ENCODE data around the gene TPP2.

TPP2 gene

DNA sequence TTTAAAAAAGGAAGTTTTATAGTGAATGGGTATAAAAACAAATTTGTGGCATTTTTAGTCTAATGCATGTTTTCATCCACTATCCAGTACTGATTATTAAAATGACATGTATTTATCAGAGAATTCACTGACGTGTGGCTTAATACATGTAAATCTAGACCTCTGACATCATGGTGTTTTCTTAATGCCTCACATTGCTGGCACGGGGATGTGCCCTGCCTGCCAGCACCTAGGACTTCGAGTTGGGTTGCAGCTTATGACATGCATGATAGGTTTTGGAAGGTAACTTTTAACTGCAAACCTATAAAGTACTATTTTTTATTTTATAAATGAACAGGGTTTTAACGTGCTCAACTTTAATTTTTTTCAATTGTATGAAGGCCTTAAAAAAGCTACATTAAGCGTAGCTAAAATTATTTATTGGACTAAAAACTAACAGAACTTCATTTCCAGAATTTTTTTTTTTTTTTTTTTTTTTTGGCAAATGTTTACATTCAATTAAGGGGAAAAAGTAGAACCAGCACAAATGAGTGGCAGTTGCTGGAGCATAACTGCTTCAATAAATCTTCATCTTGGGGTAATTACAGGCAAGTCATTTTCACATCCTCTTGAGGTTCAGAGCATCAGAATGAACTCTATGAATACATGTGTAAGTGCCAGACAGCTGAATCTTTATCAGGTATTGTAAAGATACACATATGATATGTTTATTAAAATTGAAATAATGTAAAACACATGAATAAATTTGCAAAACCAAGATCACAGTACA, 81.7 kb downstream of the TPP2 start:
- Histone ChIP-seq H2AK5ac (ENCODE audit: low read depth, low read length) (no peak overlapping the region), H3K4ac (ENCODE audit: low read length) (no peak overlapping the region), H3K14ac (ENCODE audit: low read length) (no peak overlapping the region), H4K91ac (ENCODE audit: low read depth, low read length, poor library complexity) (no peak overlapping the region), H2AFZ (ENCODE audit: low read length) (no peak overlapping the region), H3K9ac (ENCODE audit: low read depth, low read length, poor library complexity) (no peak overlapping the region), H3K4me3 (ENCODE audit: low read length in 2 of 2) (no peak overlapping the region), H2BK5ac (ENCODE audit: low read length) (no peak overlapping the region), H2BK15ac (ENCODE audit: low read length) (no peak overlapping the region), H3K23ac (ENCODE audit: low read depth, low read length, poor library complexity) (no peak overlapping the region), H3K9me3 (replicated peaks in 1 of 2; ENCODE audit: control insufficient read depth in 2 of 2, insufficient read depth in 1 of 2, low read depth in 1 of 2, low read length in 2 of 2) (no peaks in the 10 kb centered on the region), H2BK12ac (ENCODE audit: low read length) (no peak overlapping the region), H2BK120ac (ENCODE audit: low read depth, low read length) (no peak overlapping the region), H3K27me3 (ENCODE audit: control insufficient read depth in 3 of 3, insufficient read depth in 3 of 3, low read depth in 1 of 3, low read length in 3 of 3) (no peaks in the 10 kb centered on the region), H3K18ac (ENCODE audit: low read length) (no peak overlapping the region), H3K4me2 (ENCODE audit: insufficient read depth, low read length, poor library complexity, severe bottlenecking) (no peak overlapping the region), H4K8ac (ENCODE audit: low read depth, low read length) (no peak overlapping the region), H3K36me3 (replicated peaks in 1 of 2; ENCODE audit: control insufficient read depth in 2 of 2, insufficient read depth in 2 of 2, low read length in 2 of 2) (peaks cover 12 to 68% of the 10 kb centered on the region in 2 donors), H3K79me1 (ENCODE audit: low read depth, low read length) (no peaks in the 10 kb centered on the region), H3K4me1 (ENCODE audit: control insufficient read depth in 2 of 2, insufficient read depth in 1 of 2, low read depth in 1 of 2, low read length in 2 of 2) (no peaks in the 10 kb centered on the region), H3K27ac (replicated peaks; ENCODE audit: low read length) (no peak overlapping the region)
- no peak for DNase-seq (ENCODE audit: low spot score)
- WGBS, 2 donors (ENCODE audit: extremely low coverage in 2 of 2, insufficient read length in 2 of 2, insufficient replicate concordance in 1 of 2): no CpG with 5 or more reads among the region's 5 CpGs

DNA sequence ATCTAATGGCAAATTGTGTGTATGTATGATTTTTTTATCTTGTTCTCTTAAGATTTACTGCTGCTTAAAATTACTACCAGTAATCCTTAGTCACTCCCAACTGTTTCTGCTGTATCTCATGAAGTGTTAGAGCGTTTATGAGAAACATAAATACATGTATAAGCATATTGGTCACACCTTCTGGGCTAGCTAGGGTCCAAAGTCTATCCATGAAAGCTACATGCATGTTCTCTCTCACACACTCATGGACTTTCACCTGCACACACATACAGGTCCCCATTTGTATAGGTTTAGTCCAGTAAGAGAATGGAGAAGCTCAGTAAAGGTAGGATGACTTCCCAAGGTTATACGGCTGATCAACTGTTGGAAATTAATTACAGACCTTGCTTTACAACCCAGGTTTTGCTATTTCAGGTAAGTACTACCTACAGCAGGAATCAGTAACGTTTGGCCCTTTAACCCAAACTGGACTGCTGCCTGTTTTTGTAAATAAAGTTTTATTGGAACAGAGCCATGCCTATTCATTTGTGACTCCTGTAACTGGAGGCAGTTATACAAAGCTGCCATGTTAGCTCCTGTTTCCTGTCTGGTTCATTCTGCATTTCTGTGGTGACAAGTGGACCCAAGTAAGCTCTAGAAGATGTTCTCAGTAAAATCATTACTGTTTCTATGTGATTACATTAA, 82.8 kb downstream of the TPP2 start:
- no peak overlapping the region for H3K4me3 ChIP-seq (ENCODE audit: low read length in 2 of 2)
- H2BK5ac ChIP-seq (ENCODE audit: low read length): no peak overlapping the region
- WGBS, 2 donors (ENCODE audit: extremely low coverage in 2 of 2, insufficient read length in 2 of 2, insufficient replicate concordance in 1 of 2): no CpG with 5 or more reads among the region's 3 CpGs
- no peaks in the 10 kb centered on the region for H3K4me1 ChIP-seq (ENCODE audit: control insufficient read depth in 2 of 2, insufficient read depth in 1 of 2, low read depth in 1 of 2, low read length in 2 of 2)
- H2BK12ac ChIP-seq (ENCODE audit: low read length): no peak overlapping the region
- H3K18ac ChIP-seq (ENCODE audit: low read length): no peak overlapping the region
- no peak overlapping the region for H3K9ac ChIP-seq (ENCODE audit: low read depth, low read length, poor library complexity)
- H3K27ac ChIP-seq (replicated peaks; ENCODE audit: low read length): no peak overlapping the region
- H3K9me3 ChIP-seq (replicated peaks in 1 of 2; ENCODE audit: control insufficient read depth in 2 of 2, insufficient read depth in 1 of 2, low read depth in 1 of 2, low read length in 2 of 2): no peaks in the 10 kb centered on the region
- H2BK120ac ChIP-seq (ENCODE audit: low read depth, low read length): no peak overlapping the region
- no peak overlapping the region for H2AK5ac ChIP-seq (ENCODE audit: low read depth, low read length)
- DNase-seq (ENCODE audit: low spot score): no peak
- no peak overlapping the region for H3K14ac ChIP-seq (ENCODE audit: low read length)
- no peak overlapping the region for H4K91ac ChIP-seq (ENCODE audit: low read depth, low read length, poor library complexity)
- H3K36me3 ChIP-seq (replicated peaks in 1 of 2; ENCODE audit: control insufficient read depth in 2 of 2, insufficient read depth in 2 of 2, low read length in 2 of 2): peaks cover 10 to 57% of the 10 kb centered on the region in 2 donors
- no peak overlapping the region for H3K4me2 ChIP-seq (ENCODE audit: insufficient read depth, low read length, poor library complexity, severe bottlenecking)
- H3K27me3 ChIP-seq (ENCODE audit: control insufficient read depth in 3 of 3, insufficient read depth in 3 of 3, low read depth in 1 of 3, low read length in 3 of 3): no peaks in the 10 kb centered on the region
- H3K4ac ChIP-seq (ENCODE audit: low read length): no peak overlapping the region
- H4K8ac ChIP-seq (ENCODE audit: low read depth, low read length): no peak overlapping the region
- H3K23ac ChIP-seq (ENCODE audit: low read depth, low read length, poor library complexity): no peak overlapping the region
- H2BK15ac ChIP-seq (ENCODE audit: low read length): no peak overlapping the region
- H2AFZ ChIP-seq (ENCODE audit: low read length): no peak overlapping the region
- no peaks in the 10 kb centered on the region for H3K79me1 ChIP-seq (ENCODE audit: low read depth, low read length)

DNA sequence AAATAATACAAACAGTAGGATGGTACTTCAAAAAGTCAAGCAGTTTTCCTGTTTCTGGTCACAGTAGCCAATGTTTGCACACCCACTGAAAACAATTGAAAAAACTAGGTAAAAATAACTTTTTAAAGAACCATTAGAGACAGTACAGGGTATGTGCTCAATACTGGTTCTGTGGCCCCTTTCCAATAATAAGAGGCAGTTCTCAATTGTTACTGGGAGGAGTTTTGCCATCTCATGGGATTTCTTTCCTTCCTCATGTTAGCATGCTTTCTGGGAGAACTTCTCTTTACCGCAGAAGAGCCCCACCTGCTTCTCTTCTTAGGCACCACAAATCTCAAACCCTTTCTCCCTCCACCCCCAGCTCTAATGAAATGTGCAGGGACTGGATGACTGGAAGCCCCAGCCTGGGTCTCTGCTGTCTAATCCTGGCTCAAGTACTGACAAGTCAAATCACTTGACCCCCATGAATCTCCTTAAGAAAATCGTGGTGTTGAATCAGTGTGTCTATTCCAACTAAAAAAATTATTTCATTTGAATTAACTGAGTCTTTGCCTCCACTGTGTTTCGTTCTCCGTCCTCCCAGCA, 83.4 kb downstream of the TPP2 start:
- H3K4ac ChIP-seq (ENCODE audit: low read length): no peak overlapping the region
- no peak overlapping the region for H3K9ac ChIP-seq (ENCODE audit: low read depth, low read length, poor library complexity)
- no CpG with 5 or more reads among the region's 4 CpGs for WGBS, 2 donors (ENCODE audit: extremely low coverage in 2 of 2, insufficient read length in 2 of 2, insufficient replicate concordance in 1 of 2)
- H3K9me3 ChIP-seq (replicated peaks in 1 of 2; ENCODE audit: control insufficient read depth in 2 of 2, insufficient read depth in 1 of 2, low read depth in 1 of 2, low read length in 2 of 2): no peaks in the 10 kb centered on the region
- H3K18ac ChIP-seq (ENCODE audit: low read length): no peak overlapping the region
- no peaks in the 10 kb centered on the region for H3K27me3 ChIP-seq (ENCODE audit: control insufficient read depth in 3 of 3, insufficient read depth in 3 of 3, low read depth in 1 of 3, low read length in 3 of 3)
- H4K91ac ChIP-seq (ENCODE audit: low read depth, low read length, poor library complexity): no peak overlapping the region
- no peaks in the 10 kb centered on the region for H3K79me1 ChIP-seq (ENCODE audit: low read depth, low read length)
- H3K4me2 ChIP-seq (ENCODE audit: insufficient read depth, low read length, poor library complexity, severe bottlenecking): no peak overlapping the region
- H3K36me3 ChIP-seq (replicated peaks in 1 of 2; ENCODE audit: control insufficient read depth in 2 of 2, insufficient read depth in 2 of 2, low read length in 2 of 2): peaks cover 10 to 51% of the 10 kb centered on the region in 2 donors
- no peak overlapping the region for H2AFZ ChIP-seq (ENCODE audit: low read length)
- H2BK5ac ChIP-seq (ENCODE audit: low read length): no peak overlapping the region
- no peak overlapping the region for H2BK120ac ChIP-seq (ENCODE audit: low read depth, low read length)
- H2BK12ac ChIP-seq (ENCODE audit: low read length): no peak overlapping the region
- no peak overlapping the region for H3K4me3 ChIP-seq (ENCODE audit: low read length in 2 of 2)
- no peak overlapping the region for H2AK5ac ChIP-seq (ENCODE audit: low read depth, low read length)
- H3K27ac ChIP-seq (replicated peaks; ENCODE audit: low read length): no peak overlapping the region
- no peak overlapping the region for H2BK15ac ChIP-seq (ENCODE audit: low read length)
- no peaks in the 10 kb centered on the region for H3K4me1 ChIP-seq (ENCODE audit: control insufficient read depth in 2 of 2, insufficient read depth in 1 of 2, low read depth in 1 of 2, low read length in 2 of 2)
- H4K8ac ChIP-seq (ENCODE audit: low read depth, low read length): no peak overlapping the region
- H3K23ac ChIP-seq (ENCODE audit: low read depth, low read length, poor library complexity): no peak overlapping the region
- no peak for DNase-seq (ENCODE audit: low spot score)
- no peak overlapping the region for H3K14ac ChIP-seq (ENCODE audit: low read length)

All from neuronal stem cell (in vitro differentiated cells).